ENCODE measurements around the gene FBP1.

Gene FBP1

GRCh38 chr9:94639061-94639998, at the start of gene FBP1:
FBP1 (minus strand) TSS chr9:94639518; CDS start chr9:94639310, 208 bp downstream.
- DNase-seq (ENCODE audit: low read depth in 2 of 2) = peak in 1 of 2 donors; percentile 51

DNA sequence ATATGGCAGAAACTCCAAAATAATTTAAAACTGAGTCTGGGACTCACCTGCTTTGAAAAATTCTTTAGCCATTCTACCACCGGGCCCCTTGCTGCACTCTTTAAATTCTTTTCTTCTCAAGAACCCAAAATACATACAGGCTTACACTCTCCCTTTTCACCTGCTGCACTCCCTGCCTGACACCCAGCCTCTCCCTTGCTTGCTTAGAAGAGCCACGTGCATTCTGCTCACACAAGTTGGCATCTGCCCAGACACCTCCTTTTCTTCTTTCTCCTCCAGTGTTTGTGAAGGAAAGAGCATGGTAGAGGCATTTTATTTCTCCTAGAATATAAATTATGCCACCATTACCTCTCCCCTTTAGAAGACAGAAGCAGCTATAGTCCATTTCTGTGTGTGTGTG, 48.1 kb upstream of the FBP1 start:
- DNase-seq (ENCODE audit: low read depth in 2 of 2) = no peak

DNA sequence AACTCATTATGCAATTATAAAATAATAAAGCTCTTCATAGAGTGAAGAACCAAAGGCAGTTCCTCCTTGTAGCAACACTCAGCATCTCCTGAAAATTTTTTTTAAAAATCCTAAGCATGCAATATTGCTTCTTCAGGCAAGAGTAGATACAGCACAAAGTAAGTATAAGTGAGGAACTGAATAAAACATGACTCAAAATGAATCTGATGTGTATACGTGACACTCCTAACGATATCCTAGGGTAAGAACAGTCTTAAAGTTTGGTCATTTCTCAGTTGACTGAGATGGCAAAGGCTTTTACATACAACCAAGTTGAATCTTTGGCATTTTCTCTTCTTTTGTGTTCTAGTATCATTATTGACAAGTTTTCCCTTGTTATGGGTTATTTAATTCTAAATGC, 46.0 kb upstream of the FBP1 start:
- no peak for DNase-seq (ENCODE audit: low read depth in 2 of 2)

GRCh38 chr9:94681508-94681907, 42.2 kb upstream of the FBP1 start:
- DNase-seq (ENCODE audit: low read depth in 2 of 2) = peak; percentile 15 to 22

- no peak for DNase-seq (ENCODE audit: low read depth in 2 of 2)
Observed at GRCh38 chr9:94680621-94681020, 41.3 kb upstream of the FBP1 start.

DNA sequence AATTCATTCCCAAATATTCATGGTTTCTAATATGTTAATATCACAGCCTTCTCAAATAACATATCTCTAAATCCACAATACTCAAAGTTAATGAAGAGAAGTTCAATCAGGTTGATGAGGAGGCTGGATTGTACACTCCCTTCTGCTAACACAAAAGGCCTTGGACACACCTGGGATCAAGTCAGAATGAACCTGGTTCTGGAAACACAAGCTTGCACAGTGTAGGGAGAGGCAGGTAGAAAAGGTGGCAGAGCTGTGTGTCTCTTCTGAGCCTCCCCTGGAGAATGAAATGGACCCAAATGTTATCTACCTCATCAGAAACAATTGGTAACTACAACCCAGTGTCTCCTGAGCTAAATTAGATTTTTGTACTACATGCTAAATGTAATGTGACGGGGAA, 40.7 kb upstream of the FBP1 start:
- no peak for DNase-seq (ENCODE audit: low read depth in 2 of 2)

DNA sequence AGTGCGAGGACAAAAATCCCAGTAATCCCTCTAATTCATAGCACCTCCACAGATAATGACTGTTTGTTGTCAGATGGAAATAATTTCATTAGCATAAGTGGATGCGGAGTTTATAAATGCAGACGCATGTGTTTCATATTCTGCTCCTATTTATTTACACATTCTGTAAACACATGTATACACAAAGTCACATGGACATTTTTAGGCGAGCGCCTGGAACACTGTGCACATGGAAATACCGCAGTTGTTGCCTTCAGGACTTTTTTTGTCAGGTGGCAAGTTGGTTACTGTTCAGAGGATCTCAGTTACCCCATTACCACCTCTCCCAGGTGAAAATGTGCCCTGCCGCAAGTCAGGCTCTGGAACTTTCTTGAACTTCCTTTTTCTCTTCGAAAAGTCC, 40.3 kb upstream of the FBP1 start:
- DNase-seq (ENCODE audit: low read depth in 2 of 2) = no peak

DNA sequence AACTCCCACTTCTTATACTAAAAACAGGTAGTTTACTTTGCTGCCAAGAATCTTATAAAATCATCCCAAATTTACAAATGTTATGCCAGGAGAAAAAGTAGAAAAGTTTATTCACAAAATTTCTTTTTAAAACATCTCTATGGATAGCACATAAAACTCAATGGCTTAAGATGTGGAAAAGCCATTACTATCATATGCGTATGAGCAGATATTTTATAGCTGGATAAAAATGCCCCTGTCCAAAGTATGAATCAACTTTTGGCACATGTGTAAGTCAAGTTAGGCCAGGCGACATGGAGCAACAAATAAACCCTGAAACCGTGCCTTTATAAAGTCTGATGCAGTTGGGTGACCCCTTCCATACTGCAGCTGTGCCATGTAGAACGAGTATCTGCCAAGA, 38.6 kb upstream of the FBP1 start:
- DNase-seq (ENCODE audit: low read depth in 2 of 2) = no peak

GRCh38 chr9:94676446-94677131, 37.3 kb upstream of the FBP1 start:
- no peak for DNase-seq (ENCODE audit: low read depth in 2 of 2)

DNA sequence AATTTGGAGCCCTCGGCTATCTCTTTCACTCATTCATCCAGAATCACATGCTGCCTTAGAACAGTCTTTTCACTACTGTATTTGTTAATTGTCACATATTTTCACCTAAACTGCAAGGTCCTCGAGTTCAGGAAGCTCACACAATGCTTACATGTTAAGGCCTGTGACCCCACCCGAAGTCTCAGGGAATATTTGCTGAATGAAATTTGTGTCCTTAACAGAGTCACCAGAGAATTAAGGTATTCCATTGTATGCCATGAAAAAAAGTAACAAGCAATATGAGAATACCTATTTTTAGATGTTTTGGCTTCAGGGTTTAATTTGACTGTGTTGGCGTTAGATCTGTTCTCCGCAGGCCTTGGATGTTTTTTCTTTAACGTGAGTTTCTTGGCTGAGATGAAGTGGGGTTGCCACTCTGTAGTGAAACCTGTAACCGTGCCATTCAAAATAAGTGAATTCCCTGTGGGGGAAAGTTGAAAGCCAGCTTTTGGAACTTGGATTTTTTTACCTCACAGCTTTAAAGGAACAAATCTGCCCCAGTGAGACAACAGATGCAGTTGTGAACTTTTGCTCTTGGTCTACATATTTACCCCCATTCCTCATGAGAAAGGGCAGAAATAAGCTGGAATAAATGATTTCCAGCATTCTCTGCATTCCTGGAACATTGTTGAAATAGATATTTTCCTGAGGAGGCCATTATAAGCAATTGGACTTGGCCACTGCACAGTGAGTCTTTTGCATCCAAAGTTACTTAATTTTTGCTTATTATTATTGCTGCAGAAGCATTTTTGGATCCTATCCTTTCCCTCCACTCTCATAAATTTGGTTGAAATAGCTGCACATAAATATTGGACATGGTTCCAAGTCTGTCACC, 35.9 kb upstream of the FBP1 start:
- no peak for DNase-seq (ENCODE audit: low read depth in 2 of 2)

DNA sequence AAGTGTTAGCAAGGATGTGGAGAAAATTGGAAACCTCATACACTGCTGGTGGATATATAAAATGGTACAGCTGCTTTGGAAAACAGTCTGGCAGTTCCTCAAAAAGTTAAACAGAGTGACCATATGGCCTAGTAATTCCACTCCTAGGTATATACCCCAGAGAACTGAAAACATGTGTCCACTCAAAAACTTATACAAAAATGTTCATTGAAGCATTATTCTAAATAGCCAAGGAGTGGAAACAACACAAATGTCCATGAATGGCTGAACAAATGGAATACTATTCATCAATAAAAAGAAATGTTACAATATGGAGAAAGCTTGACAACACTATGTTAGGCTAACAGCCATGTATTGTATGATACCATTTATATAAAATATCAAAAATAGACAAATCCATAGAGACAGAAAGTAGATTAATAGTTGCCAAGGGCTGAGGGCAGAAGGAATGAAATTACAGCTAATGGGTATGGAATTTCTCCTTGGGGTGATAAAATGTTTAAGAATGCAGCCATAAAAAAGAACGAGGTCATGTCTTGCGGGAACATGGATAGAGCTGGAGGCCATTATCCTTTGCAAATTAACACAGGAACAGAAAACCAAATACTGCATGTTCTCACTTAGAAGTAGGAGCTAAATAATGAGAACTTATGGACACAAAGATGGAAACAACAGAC, 33.6 kb upstream of the FBP1 start:
- no peak for DNase-seq (ENCODE audit: low read depth in 2 of 2)

DNA sequence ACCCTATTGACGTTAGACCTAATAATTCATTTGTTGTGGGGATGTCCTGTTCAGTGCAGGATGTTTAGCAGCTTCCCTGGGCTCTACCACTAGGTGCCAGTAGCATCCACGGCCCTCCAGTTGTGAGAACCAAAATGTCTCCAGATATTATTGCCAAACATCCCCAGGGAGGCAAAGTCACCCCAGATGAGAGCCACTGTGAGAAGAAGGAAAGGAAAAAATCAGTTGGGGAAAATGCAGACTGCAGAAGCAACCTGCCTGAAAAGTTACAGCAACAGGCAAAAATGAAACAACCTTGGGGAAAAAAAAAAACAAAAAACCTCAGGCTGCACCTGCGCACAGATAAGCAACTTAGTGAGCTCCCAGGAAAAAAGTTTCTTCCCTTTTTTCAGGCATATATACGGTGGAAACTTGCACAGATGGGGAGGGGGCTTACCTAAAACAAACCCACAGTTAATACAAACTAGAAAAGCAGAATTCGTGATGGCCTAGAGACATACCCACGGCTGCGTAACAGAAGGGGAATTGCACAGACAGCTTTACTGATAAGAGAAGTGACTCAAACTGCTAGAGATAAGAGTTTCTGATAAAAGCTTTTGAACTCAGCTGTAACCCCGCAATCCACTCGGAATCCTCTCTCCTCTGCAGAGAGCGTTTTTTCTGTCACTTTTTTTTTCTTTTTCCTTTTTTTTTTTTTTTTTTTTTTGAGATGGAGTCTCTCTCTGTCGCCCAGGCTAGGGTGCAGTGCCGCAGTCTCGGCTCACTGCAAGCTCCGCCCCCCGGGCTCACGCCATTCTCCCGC, 29.8 kb upstream of the FBP1 start:
- peak; percentile 18 to 20 for DNase-seq (ENCODE audit: low read depth in 2 of 2)

DNA sequence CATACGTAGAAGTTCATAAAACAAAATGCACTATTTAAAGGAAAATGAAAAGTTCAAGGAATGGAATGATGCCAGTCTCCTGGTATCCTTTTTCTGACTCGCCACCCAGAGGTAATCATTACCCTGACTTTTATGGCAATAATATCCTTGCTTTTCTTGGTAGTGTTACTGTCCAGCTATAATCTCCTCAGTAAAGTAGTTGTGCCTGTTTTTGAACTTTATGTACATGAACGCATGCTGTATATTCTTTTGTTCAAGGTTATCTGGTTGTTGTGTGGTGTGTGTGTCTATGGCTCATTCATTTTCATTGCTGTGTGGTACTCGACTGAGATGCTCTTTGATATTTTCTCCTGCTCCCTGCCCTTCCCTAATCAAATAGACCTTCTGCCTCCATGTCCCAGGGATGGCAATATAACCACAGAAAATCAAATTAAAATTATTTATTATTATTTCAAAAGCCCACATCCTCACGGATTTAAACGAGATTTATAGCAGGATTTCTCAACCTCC, 29.2 kb upstream of the FBP1 start:
- DNase-seq (ENCODE audit: low read depth in 2 of 2) = no peak

GRCh38 chr9:94666364-94667099, 27.2 kb upstream of the FBP1 start:
- no peak for DNase-seq (ENCODE audit: low read depth in 2 of 2)

GRCh38 chr9:94665613-94666012, 26.3 kb upstream of the FBP1 start:
- DNase-seq (ENCODE audit: low read depth in 2 of 2) = no peak

DNA sequence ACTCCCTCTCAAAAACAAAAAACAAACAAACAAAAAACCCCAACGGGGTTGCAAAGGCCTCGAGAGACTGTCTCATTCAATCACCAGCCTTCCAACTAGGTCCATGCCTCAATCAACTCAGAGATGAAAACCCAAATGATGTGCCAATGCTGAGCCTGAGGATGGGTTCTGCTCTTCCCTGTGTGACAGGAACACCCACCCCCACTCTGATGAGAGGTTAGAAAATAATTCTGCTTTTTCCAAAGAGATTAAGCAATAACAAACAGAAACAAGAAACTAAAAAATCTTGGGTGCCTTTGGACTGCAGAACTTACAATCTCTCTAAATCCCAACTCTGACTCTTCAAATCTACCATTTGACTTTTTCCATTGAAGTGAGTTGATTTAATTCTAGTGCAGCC, 25.5 kb upstream of the FBP1 start:
- no peak for DNase-seq (ENCODE audit: low read depth in 2 of 2)

- DNase-seq (ENCODE audit: low read depth in 2 of 2) = no peak
Observed at GRCh38 chr9:94663640-94664039, 24.3 kb upstream of the FBP1 start.

DNA sequence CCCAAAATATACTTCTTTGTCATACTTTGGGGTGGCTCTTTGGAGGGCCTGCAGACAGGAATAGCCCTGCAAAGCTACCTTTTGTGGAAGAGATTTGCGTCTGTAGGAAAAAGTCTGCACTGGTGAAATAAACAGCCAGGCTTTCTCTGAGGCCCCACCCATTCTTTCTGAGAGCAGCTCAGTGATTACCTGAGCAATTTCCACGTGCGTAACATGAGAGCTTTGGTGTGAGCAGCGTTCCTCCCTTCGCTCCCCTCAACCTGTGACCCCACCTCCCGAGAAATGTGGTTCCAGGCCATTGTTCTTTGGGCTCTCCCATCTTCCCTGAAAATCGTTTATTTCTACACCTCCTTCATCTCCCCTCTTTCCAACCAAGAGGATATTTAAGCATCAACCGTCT, 23.8 kb upstream of the FBP1 start:
- DNase-seq (ENCODE audit: low read depth in 2 of 2) = no peak

- DNase-seq (ENCODE audit: low read depth in 2 of 2) = no peak
Observed at GRCh38 chr9:94657021-94657725, 17.9 kb upstream of the FBP1 start.
